NCI-H460 (cell line): Measurements from ENCODE around the gene COP1. TPM values are rescaled to one million over a fixed set of nuclear protein-coding genes. Genes with fewer than 3 reads are reported as not detected.
"Not testable (repeated sequence)": the region's sequence is repeated elsewhere in the genome, so short reads cannot be mapped to it uniquely, and the experiment has no call there.

Experiments
- DNase-seq: peaks from one replicate; pipeline ENCODE4 v3.0.0-alpha.2; 2016; ENCODE audit warnings: low read depth; ENCODE audit errors: extremely low read depth
- total RNA-seq: library from RNA; depleted of rRNA; stranded (reverse); fragments of >200 nt; shearing (Covaris generic); gene quantifications from 2 replicates; pipeline ENCODE4 v1.2.3, GENCODE V29; 2014

Gene COP1
- total RNA-seq, 1 experiment from 2014 or later: 57.9 TPM

GRCh38 chr1:176051402-176051801 is 155.7 kb downstream of the COP1 start:
- no peak for DNase-seq

GRCh38 chr1:176049582-176049981 is 157.5 kb downstream of the COP1 start:
- no peak for DNase-seq

GRCh38 chr1:176046926-176047325 is 160.2 kb downstream of the COP1 start:
- no peak for DNase-seq

GRCh38 chr1:176043537-176043936 is 163.5 kb downstream of the COP1 start:
- no peak for DNase-seq

GRCh38 chr1:176033881-176034280 is 173.2 kb downstream of the COP1 start:
- DNase-seq: no peak

GRCh38 chr1:176033474-176033873 is 173.6 kb downstream of the COP1 start:
- DNase-seq: no peak

- no peak for DNase-seq
These were observed 174.9 kb downstream of the COP1 start for GRCh38 chr1:176032040-176032645.

GRCh38 chr1:176029609-176030008 is 177.5 kb downstream of the COP1 start:
- no peak for DNase-seq

GRCh38 chr1:176029155-176029554 is 177.9 kb downstream of the COP1 start:
- no peak for DNase-seq

- not testable (repeated sequence) for DNase-seq
These were observed 179.2 kb downstream of the COP1 start for GRCh38 chr1:176027934-176028333.

- no peak for DNase-seq
These were observed 184.5 kb downstream of the COP1 start for GRCh38 chr1:176022574-176022973.

GRCh38 chr1:176017722-176018121 is 189.4 kb downstream of the COP1 start:
- no peak for DNase-seq

- no peak for DNase-seq
These were observed 197.1 kb downstream of the COP1 start for GRCh38 chr1:176009951-176010350.

GRCh38 chr1:176007756-176008389 is 199.2 kb downstream of the COP1 start:
- DNase-seq: not testable (repeated sequence)

- not testable (repeated sequence) for DNase-seq
These were observed 212.4 kb downstream of the COP1 start for GRCh38 chr1:175994660-175995059.

GRCh38 chr1:175992825-175993224 is 214.3 kb downstream of the COP1 start:
- not testable (repeated sequence) for DNase-seq

- not testable (repeated sequence) for DNase-seq
These were observed 214.9 kb downstream of the COP1 start for GRCh38 chr1:175992202-175992601.

- no peak for DNase-seq
These were observed 222.3 kb downstream of the COP1 start for GRCh38 chr1:175984813-175985212.

- no peak for DNase-seq
These were observed 222.9 kb downstream of the COP1 start for GRCh38 chr1:175984057-175984812.

GRCh38 chr1:175983363-175983762 is 223.7 kb downstream of the COP1 start:
- DNase-seq: not testable (repeated sequence)

- DNase-seq: no peak
These were observed 226.0 kb downstream of the COP1 start for GRCh38 chr1:175981128-175981527.

- no peak for DNase-seq
These were observed 228.2 kb downstream of the COP1 start for GRCh38 chr1:175978926-175979325.
